LNCaP clone FGC (cell line): ENCODE results near the gene NR1I2.

Experiments
- DNase-seq: peaks from one replicate; pipeline ENCODE4 v3.0.0-alpha.2; 2011; ENCODE audit warnings: low read depth
- H3K4me3 ChIP-seq: 2 replicates; pipeline ENCODE4 v1.5.1; 2011; ENCODE audit warnings: mild to moderate bottlenecking, low read depth, low read length, control low read depth
- CTCF ChIP-seq: IDR thresholded peaks from 2 replicates; pipeline ENCODE4 v1.5.1; 2012; ENCODE audit warnings: mild to moderate bottlenecking; ENCODE audit not compliant: control insufficient read depth, insufficient read depth; ENCODE audit errors: extremely low read depth

Gene NR1I2

GRCh38 chr3:119800844-119801243, 18.9 kb downstream of the NR1I2 start:
- DNase-seq: no peak
- TF ChIP-seq CTCF: no peak
- H3K4me3 ChIP-seq: no peak overlapping the region

DNA sequence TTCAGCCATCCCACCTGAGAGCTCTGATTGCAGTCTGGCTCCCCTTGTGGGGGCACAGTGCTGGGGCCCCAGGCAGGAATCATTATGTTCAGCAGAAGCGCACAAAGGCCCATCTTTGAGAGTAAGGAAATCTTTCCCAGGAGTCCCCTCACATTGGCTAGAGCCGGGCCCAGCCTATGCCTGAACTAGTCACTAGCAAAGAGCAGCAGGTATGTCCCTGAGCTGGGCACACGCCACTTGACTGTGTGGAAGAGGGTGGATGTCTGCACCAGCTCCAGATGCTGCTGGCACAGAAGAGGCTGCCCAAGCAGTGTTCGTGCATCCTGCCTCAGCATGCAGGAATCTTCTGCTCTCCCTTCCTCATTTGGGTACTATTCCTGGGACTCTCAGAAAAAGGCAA, 26.3 kb downstream of the NR1I2 start:
- no peak overlapping the region for H3K4me3 ChIP-seq
- no peak for TF ChIP-seq CTCF
- DNase-seq: no peak

DNA sequence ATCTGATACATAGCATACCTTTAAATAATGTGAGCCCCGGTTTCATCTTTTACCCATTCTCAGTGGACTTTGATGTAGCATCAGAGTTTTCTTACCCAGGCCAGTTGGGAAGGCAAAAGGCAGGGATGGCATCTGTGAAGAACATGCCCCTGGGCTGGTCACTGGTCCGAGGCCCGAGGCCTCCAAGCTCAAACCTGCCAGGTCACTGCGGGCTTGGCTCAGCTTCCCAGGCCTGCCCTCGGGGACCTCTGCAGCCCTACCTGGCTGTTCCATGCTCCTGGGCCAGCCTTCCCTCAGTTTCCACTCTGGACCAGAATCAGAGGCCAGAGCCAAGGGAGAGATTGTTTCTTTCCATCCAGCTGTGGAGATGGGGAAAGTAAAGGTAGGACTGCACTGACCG, 26.9 kb downstream of the NR1I2 start:
- no peak overlapping the region for H3K4me3 ChIP-seq
- no peak for DNase-seq
- TF ChIP-seq CTCF: no peak

GRCh38 chr3:119809249-119810017, 27.5 kb downstream of the NR1I2 start:
- no peak overlapping the region for H3K4me3 ChIP-seq
- TF ChIP-seq CTCF: no peak

DNA sequence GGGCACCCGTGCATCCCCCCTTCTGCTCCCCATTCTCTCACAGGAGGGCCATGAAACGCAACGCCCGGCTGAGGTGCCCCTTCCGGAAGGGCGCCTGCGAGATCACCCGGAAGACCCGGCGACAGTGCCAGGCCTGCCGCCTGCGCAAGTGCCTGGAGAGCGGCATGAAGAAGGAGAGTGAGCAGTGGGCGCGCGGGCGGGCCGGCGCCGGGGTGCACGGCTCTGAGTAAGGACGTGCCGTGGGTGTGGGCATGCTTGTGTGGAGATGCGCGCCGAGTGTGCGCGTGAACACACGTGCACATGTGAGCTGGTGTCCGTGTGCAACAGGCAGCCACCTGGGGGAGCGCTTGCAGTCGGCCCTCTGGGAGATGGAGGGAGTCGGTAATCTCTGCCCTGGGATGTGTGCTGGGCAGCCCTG, 28.1 kb downstream of the NR1I2 start:
- TF ChIP-seq CTCF: no peak
- DNase-seq: no peak
- no peak overlapping the region for H3K4me3 ChIP-seq

More at GRCh38 chr3:119809249-119810017, 27.5 kb downstream of the NR1I2 start:
- DNase-seq: no peak

GRCh38 chr3:119812491-119813058, 30.7 kb downstream of the NR1I2 start:
- no peak for DNase-seq
- H3K4me3 ChIP-seq: no peak overlapping the region
- TF ChIP-seq CTCF: no peak
